GM19043 (cell line): ENCODE measurements around the gene GPATCH2L.

Source experiments
- ATAC-seq: cut with Tn5 transposase; IDR thresholded peaks from one replicate; pipeline ENCODE4 v1.9.1; 2021; ENCODE audit warnings: low read depth; ENCODE audit not compliant: unreplicated experiment

Gene GPATCH2L

DNA sequence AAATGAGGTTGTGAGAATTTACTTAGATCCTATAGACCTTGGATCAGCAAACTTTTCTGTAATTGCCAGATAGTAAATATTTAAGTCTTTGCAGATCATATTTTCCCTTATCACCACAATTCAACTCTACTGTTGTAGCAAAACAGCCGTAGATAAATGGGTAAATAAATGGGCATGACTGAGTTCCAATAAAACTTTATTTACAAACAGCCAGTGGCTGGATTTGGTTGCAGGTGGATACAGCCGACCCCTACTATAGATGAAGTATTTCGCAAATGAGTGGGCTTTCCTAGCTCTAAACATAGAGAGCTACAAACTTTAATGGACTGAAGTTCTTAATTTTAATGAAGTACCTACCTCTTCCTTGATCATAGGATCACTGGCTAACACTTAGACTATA, 100.7 kb downstream of the GPATCH2L start:
- no peak for ATAC-seq

GRCh38 chr14:76253111-76253510, 101.4 kb downstream of the GPATCH2L start:
- no peak for ATAC-seq

GRCh38 chr14:76256545-76256944, 104.8 kb downstream of the GPATCH2L start:
- ATAC-seq, result no peak

DNA sequence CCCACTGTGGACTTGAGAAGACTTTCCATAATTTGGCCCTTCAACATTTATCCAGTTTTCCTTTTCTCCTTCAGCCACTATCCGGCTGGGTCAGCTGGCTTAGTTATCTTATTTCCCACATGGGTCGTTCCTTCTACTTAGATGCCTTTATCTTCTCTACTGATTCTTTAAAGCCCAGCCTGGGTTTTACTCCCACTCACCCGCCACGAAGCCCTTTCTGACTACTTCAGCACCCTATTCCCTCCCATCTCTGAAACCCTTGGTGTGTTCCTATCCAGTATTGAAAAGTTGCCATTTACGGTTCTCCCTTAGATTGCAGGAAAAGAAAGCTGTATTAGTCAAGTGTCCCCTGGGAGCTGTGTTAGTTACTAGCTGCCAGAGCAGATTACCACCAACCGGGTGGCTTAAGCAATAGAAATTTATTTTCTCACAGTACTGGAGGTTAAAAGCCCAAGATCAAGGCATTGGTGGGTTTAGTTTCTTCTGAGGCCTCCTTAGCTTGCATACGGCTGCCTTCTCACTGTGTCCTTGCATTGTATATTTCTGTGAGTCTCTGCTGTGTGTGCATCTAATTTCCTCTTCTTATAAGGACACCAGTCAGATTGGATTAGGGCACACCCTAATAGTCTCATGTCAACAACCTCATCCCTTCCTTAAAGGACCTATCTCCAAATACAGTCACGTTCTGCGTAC, 105.5 kb downstream of the GPATCH2L start:
- no peak for ATAC-seq

DNA sequence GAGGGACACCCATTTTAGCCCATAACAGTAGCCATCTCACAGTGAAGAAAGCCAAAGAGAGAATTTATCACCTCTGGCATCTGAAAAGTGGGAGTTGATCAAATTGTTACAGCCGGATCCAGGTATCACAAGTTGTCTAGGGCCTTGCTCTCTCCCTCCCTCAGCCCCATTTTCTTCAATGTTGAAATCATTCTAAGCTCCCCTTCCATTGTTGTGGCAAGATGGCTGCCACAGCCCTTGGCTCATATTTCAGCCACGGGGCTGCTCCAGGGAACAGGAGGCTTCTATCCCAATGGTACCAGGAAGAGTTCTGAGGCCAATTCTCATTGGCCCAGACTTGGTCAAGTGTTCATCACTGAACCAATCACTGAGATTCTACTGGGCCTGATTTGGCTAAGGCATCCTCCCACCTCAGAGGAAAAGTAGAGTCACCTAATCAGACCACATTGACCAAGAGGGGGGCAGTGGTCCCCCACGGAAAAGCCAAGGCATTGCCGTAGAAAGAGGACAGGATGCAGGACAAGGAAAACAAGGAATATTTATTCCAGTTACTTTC, 106.2 kb downstream of the GPATCH2L start:
- no peak for ATAC-seq

DNA sequence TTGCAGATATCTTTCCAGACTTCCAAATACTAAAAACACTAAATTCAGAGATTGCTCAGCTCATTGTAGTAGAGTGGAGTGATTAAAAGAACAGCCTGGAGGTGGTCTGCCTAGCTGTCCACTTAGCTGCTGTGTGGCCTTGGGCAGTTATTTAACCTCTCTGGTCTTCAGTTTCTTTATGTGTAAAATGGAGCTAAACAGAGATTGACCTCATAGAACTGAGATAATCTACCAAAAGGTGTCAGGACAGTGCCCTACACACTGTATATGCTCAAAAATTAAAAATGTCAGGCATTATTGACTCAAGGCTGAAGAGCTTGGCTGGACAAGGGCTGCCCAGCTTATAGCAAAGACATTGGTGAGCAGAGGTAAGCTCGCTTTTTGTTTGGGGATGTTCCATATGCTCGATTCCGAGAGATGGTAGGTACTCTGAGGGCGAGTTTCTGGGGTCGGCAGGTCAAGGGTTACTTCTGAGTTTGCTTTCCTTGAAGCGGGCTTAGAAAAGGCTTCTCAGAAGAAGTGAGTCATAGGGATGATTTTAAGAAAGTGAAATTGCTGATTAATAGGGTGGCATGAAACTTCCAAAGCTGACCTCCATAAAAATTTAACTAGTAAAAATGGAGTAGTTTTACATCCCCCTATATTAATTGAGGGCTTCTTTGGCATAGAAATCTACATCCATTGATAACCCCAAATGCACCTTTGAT, 107.5 kb downstream of the GPATCH2L start:
- ATAC-seq, result no peak

DNA sequence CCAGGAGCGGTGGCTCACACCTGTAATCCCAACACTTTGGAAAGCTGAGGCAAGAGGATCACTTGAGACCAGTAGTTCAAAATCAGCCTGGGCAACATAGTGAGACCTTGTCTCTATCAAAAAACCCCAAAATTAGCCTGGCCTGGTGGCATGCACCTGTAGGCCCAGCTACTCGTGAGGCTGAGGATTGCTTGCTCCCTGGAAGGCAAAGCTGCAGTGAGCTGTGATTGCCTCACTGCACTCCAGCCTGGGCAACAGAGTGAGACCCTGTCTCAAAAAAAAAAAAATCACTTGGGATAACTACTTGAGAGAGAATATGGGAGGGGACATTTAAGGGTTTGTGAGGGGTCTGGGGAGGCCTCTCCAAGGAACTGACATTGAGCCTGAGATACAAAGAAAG, 109.0 kb downstream of the GPATCH2L start:
- ATAC-seq, result no peak

- ATAC-seq, result no peak
Measured at GRCh38 chr14:76261371-76261811, 109.7 kb downstream of the GPATCH2L start.

DNA sequence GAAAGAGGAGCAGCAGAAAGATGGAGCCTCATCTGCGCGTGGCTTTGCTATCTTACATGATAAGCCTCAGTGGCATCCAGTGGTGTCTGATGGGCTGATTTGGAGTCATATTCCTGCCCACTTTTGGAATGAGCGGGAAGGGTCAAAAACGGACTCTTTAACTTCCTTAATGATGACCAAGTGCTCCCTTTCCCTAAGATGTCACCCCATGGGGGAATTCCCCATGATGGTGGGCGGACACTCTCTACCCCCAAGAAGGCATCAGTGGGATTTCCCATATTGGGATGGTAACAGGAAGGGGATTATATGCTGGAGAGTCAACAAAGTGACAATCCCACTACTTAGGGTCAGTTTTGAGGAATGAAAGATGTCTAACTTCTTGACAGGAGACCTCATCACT, 110.9 kb downstream of the GPATCH2L start:
- ATAC-seq, result no peak
